Measurements from ENCODE around the gene VCPKMT. TPM values are rescaled to one million over a fixed set of nuclear protein-coding genes. Genes with fewer than 3 reads are reported as not detected.

VCPKMT gene
- total RNA-seq, 1 experiment from 2014 or later: 8.2 TPM

DNA sequence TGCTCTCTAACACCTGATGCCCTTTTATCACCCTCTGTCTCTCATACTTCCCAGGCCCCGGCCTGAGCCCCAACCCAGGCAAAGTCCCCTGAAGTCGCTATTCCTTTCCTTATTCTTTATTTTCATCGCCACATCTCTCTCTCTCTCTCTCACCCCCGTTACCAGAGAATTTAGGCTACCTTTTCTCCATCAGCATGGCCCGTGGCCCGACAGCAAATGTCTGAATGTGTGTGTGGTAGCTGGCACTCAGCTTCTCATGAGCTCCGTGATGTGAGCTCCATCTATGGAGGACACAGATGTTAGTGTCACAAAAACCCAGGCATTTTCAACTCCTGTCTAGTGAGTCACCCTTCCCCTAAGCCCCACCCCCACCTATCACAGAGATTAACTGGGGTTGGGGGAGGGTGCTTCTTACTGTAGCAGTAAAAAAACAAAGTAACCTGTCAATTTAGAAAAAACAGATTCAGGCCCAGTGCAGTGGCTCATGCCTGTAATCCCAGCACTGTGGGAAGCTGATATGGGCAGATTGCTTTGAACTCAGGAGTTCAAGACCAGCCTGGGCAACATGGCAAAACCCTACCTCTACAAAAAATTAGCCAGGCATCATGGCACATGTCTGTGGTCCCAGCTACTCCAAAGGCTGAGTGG lies 53.8 kb downstream of the VCPKMT start:
- H3K4me2 ChIP-seq (ENCODE audit: low read length): peak overlapping the region; percentile 61
- ATAC-seq (peak; percentile 64), DNase-seq (peak; percentile 92)
- no peaks in the 10 kb centered on the region for H3K36me3 ChIP-seq (ENCODE audit: low read depth, low read length)
- H3K4me3 ChIP-seq (ENCODE audit: low read length): no peak overlapping the region
- TF ChIP-seq EZH2 (IDR thresholded peaks at IDR 0.05; ENCODE audit: low read length, unreplicated experiment) (no peak), EZH2phosphoT487 (IDR thresholded peaks at IDR 0.05; ENCODE audit: borderline replicate concordance, low read length) (no peak)
- TF ChIP-seq, protein P1, sequence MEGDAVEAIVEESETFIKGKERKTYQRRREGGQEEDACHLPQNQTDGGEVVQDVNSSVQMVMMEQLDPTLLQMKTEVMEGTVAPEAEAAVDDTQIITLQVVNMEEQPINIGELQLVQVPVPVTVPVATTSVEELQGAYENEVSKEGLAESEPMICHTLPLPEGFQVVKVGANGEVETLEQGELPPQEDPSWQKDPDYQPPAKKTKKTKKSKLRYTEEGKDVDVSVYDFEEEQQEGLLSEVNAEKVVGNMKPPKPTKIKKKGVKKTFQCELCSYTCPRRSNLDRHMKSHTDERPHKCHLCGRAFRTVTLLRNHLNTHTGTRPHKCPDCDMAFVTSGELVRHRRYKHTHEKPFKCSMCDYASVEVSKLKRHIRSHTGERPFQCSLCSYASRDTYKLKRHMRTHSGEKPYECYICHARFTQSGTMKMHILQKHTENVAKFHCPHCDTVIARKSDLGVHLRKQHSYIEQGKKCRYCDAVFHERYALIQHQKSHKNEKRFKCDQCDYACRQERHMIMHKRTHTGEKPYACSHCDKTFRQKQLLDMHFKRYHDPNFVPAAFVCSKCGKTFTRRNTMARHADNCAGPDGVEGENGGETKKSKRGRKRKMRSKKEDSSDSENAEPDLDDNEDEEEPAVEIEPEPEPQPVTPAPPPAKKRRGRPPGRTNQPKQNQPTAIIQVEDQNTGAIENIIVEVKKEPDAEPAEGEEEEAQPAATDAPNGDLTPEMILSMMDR (conservative IDR thresholded peaks at IDR 0.05; ENCODE audit: low read depth, low read length): peak; percentile 39; the same call in 1 of the 2 replicates
- ChIA-PET CTCF (interaction anchor here (0.6 to 1.2 kb wide), 4 partner anchors 24 to 209 kb away, joined by 3 to 5 read pairs (median 4); no protein-coding TSS in a partner anchor), POLR2A (ENCODE audit: unreplicated experiment) (interaction anchor here (0.5 to 0.9 kb wide), 5 partner anchors 18 to 195 kb away, joined by 3 to 10 read pairs (median 5); no protein-coding TSS in a partner anchor)
- H3K27me3 ChIP-seq (ENCODE audit: low read length): no peaks in the 10 kb centered on the region
- H3K27ac ChIP-seq (ENCODE audit: low read length): peak overlapping the region; percentile 96
- no peaks in the 10 kb centered on the region for H3K79me2 ChIP-seq (ENCODE audit: low read length)
- H3K9me3 ChIP-seq (ENCODE audit: low read length): no peaks in the 10 kb centered on the region
- H3F3A ChIP-seq (ENCODE audit: low read length, unreplicated experiment): peaks cover 5% of the 10 kb centered on the region
- H4K20me1 ChIP-seq (ENCODE audit: low read length): no peaks in the 10 kb centered on the region
- no peaks in the 10 kb centered on the region for H3K9me2 ChIP-seq (replicated peaks; ENCODE audit: low read length)
- intact Hi-C loops (cut with micrococcal nuclease): loop anchor here (1.0 to 5.0 kb wide), 3 partner anchors 59 to 195 kb away; no protein-coding TSS in a partner anchor
- peaks cover 45% of the 10 kb centered on the region for H3K4me1 ChIP-seq (ENCODE audit: insufficient read depth, low read length)
- TSS peak; percentile 71 for BruUV-seq (replicated peaks)
- peak overlapping the region; percentile 88 for H3K9ac ChIP-seq (ENCODE audit: low read length)
- peak overlapping the region; percentile 56 for H2AFZ ChIP-seq (ENCODE audit: low read length)

- no peaks in the 10 kb centered on the region for H3K79me2 ChIP-seq (ENCODE audit: low read length)
- no peaks in the 10 kb centered on the region for H3K36me3 ChIP-seq (ENCODE audit: low read depth, low read length)
- no peaks in the 10 kb centered on the region for H3K27me3 ChIP-seq (ENCODE audit: low read length)
- H3K9me2 ChIP-seq (replicated peaks; ENCODE audit: low read length): no peaks in the 10 kb centered on the region
- H3K9ac ChIP-seq (ENCODE audit: low read length): peak overlapping the region; percentile 88
- peak overlapping the region; percentile 61 for H3K4me2 ChIP-seq (ENCODE audit: low read length)
- intact Hi-C loops (cut with micrococcal nuclease): loop anchor here (1.0 to 5.0 kb wide), 4 partner anchors 22 to 195 kb away; no protein-coding TSS in a partner anchor
- TF ChIP-seq EZH2 (IDR thresholded peaks at IDR 0.05; ENCODE audit: low read length, unreplicated experiment) (no peak), EZH2phosphoT487 (IDR thresholded peaks at IDR 0.05; ENCODE audit: borderline replicate concordance, low read length) (no peak)
- TF ChIP-seq, protein P1 (conservative IDR thresholded peaks at IDR 0.05; ENCODE audit: low read depth, low read length): no peak
- peaks cover 5% of the 10 kb centered on the region for H3F3A ChIP-seq (ENCODE audit: low read length, unreplicated experiment)
- peak overlapping the region; percentile 96 for H3K27ac ChIP-seq (ENCODE audit: low read length)
- ChIA-PET POLR2A (ENCODE audit: unreplicated experiment) (interaction anchor here (0.5 to 1.2 kb wide), 7 partner anchors 17 to 194 kb away, joined by 3 to 10 read pairs (median 4); no protein-coding TSS in a partner anchor), CTCF (interaction anchor here (1.0 to 1.7 kb wide), 4 partner anchors 17 to 208 kb away, joined by 3 to 4 read pairs (median 4); no protein-coding TSS in a partner anchor)
- DNase-seq (peak; percentile 63), ATAC-seq (peak; percentile 58)
- no peaks in the 10 kb centered on the region for H3K9me3 ChIP-seq (ENCODE audit: low read length)
- H2AFZ ChIP-seq (ENCODE audit: low read length): peak overlapping the region; percentile 70
- H3K4me1 ChIP-seq (ENCODE audit: insufficient read depth, low read length): peaks cover 38% of the 10 kb centered on the region
- BruUV-seq (replicated peaks): no TSS peak
- no peak overlapping the region for H3K4me3 ChIP-seq (ENCODE audit: low read length)
- H4K20me1 ChIP-seq (ENCODE audit: low read length): no peaks in the 10 kb centered on the region
Observed at GRCh38 chr14:50061664-50062437, 54.5 kb downstream of the VCPKMT start.

Measured in PC-3 (cell line).